ENCODE data around the gene CFAP251. TPM values are rescaled to one million over a fixed set of nuclear protein-coding genes. Genes with fewer than 3 reads are reported as not detected.
A peak's percentile ranks its signal among the peaks of the same experiment; 100 is the strongest.

Gene CFAP251
- total and polyA plus RNA-seq, 3 donors from 2014 or later = 29.0 to 56.1 (median 41.5) TPM

- TF ChIP-seq CTCF (IDR thresholded peaks at IDR 0.05) (no peak), POLR2A (IDR thresholded peaks at IDR 0.05) (no peak)
- 84 to 88% methylated on average over 13 of the region's 13 CpGs for WGBS, 2 donors
- no peak for DNase-seq
- H3K27ac ChIP-seq = no peak overlapping the region
- intact Hi-C loops (cut with DNase I; ENCODE audit: low total_unique reads) = no loop called here
- H3K9me3 ChIP-seq = no peaks in the 10 kb centered on the region
- H3K27me3 ChIP-seq = no peaks in the 10 kb centered on the region
- H3K4me3 ChIP-seq = no peak overlapping the region
- H3K4me1 ChIP-seq = no peaks in the 10 kb centered on the region
- no peaks in the 10 kb centered on the region for H3K36me3 ChIP-seq (ENCODE audit: low read depth, missing control alignments)
Observed at GRCh38 chr12:121996945-121997612, 78.7 kb downstream of the CFAP251 start.

DNA sequence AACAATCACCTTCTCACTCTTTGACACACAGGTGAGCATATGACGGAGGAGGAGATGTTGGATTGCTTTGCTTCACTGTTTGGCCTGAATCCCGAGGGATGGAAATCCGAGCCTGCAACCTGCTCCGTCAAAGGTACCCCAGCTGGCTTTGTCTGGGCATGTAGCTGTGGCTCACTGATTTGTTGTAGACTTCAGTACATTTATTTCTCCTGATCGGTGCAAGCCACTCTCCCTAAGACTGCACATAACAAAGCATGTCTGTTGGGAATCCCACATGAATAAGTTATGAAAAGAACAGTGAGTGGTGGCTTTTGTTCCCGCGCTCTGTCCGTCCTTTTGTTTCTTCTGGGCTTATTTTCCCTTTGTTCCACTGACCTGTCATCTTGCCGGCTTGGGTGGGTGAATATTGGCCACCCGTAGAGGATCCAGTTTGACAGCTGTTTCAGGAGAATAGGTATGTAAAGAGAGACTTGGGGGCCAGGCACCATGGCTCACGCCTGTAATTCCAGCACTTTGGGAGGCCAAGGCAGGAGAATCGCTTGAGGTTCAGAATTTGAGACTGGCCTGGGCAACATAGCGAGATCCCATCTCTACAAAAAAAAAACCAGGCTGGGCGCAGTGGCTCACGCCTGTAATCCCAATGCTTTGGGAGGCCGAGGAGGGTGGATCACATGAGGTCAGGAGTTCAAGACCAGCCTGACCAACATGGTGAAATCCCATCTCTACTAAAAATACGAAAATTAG, 83.2 kb downstream of the CFAP251 start:
- no peaks in the 10 kb centered on the region for H3K27me3 ChIP-seq
- H3K36me3 ChIP-seq (ENCODE audit: low read depth, missing control alignments) = no peaks in the 10 kb centered on the region
- H3K4me1 ChIP-seq = peaks cover 14% of the 10 kb centered on the region
- DNase-seq = no peak
- no peak for TF ChIP-seq CTCF (IDR thresholded peaks at IDR 0.05)
- no peaks in the 10 kb centered on the region for H3K9me3 ChIP-seq
- intact Hi-C loops (cut with DNase I; ENCODE audit: low total_unique reads) = no loop called here
- no peak overlapping the region for H3K4me3 ChIP-seq
- 92 to 95% methylated on average over 17 of the region's 17 CpGs for WGBS, 2 donors
- H3K27ac ChIP-seq = no peak overlapping the region

- Histone ChIP-seq H3K27ac (peak overlapping the region; percentile 39 to 71), H3K4me3 (no peak overlapping the region), H3K27me3 (no peaks in the 10 kb centered on the region), H3K4me1 (peaks cover 14% of the 10 kb centered on the region), H3K36me3 (ENCODE audit: low read depth, missing control alignments) (no peaks in the 10 kb centered on the region), H3K9me3 (no peaks in the 10 kb centered on the region)
- no peak for DNase-seq
- TF ChIP-seq POLR2A (IDR thresholded peaks at IDR 0.05) (no peak), CTCF (IDR thresholded peaks at IDR 0.05) (no peak)
- intact Hi-C loops (cut with DNase I; ENCODE audit: low total_unique reads) = no loop called here
- WGBS, 2 donors = 56 to 65% methylated on average over 24 to 28 of the region's 28 CpGs
Observed at GRCh38 chr12:122003651-122004611, 85.5 kb downstream of the CFAP251 start.

DNA sequence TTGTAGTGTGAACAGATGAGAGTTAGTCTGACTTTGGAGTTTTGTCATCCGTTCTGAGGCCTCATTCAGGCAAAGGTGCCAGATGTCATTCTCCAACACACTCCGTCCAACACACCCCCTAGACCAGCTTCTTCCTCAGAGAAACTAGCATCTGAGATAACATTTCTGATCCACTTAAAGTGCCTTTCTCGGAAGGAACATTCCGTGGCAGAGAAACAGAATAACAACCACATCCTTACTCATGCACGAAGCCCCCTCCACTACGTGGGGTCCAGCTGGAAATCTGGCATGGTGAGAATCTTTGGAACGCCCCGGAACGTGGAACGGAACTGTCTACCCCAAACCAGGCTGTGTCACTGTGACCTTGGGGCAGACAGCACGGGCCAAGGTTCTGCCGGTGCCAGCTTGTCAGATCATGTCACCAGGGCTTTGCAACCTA, 86.3 kb downstream of the CFAP251 start:
- intact Hi-C loops (cut with DNase I; ENCODE audit: low total_unique reads) = no loop called here
- Histone ChIP-seq H3K9me3 (no peaks in the 10 kb centered on the region), H3K27ac (peak overlapping the region in 1 of 2 donors; percentile 71), H3K4me1 (peaks cover 14% of the 10 kb centered on the region), H3K36me3 (ENCODE audit: low read depth, missing control alignments) (no peaks in the 10 kb centered on the region), H3K27me3 (no peaks in the 10 kb centered on the region), H3K4me3 (no peak overlapping the region)
- WGBS, 2 donors = 19 to 29% methylated on average over 12 of the region's 12 CpGs
- TF ChIP-seq POLR2A (IDR thresholded peaks at IDR 0.05) = no peak
- no peak for DNase-seq
